ENCODE results near the gene JAK2.

Gene JAK2

DNA sequence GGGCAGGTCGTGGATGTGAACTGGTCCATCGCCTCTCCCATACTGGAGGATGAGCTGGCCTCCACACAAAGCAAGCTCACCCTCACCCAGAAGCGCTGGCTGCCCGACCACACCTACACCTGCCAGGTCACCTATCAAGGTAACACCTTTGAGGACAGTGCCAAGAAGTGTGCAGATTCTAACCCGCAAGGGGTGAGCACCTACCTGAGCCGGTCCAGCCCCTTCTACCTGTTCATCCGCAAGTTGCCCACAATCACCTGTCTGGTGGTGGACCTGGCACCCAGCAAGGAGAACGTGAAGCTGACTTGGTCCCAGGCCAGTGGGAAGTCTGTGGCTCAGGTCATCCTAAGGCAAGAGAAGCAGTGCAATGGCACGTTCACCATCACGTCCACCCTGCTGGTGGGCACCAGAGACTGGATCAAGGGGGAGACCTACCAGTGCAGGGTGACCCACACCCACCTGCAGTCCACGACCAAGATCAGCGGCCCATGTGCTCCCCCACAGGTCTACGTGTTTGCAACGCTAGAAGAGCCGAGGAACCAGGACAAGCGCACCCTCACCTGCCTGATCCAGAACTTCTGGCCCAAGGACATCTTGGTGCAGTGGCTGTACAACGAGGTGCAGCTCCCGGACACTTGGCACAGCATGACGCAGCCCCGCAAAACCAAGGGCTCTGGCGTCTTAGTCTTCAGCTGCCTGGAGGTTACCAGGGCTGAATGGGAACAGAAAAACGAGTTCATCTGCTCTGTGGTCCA is 129.1 kb downstream of the JAK2 start:
- TF ChIP-seq NFIC (IDR thresholded peaks at IDR 0.05) (no peak), ZBTB7A (IDR thresholded peaks at IDR 0.05; ENCODE audit: low read depth) (no peak), CEBPB (IDR thresholded peaks at IDR 0.05) (no peak), TEAD4 (IDR thresholded peaks at IDR 0.05) (no peak), EGR1 (IDR thresholded peaks at IDR 0.05) (no peak), EP300 (IDR thresholded peaks at IDR 0.05; ENCODE audit: borderline replicate concordance) (no peak), CREB1 (IDR thresholded peaks at IDR 0.05; ENCODE audit: low read depth) (no peak), RAD21 (IDR thresholded peaks at IDR 0.05; ENCODE audit: low read depth) (no peak), TAF1 (IDR thresholded peaks at IDR 0.05; ENCODE audit: low read depth) (no peak), FOXM1 (IDR thresholded peaks at IDR 0.05; ENCODE audit: borderline replicate concordance, low read depth) (no peak), YY1 (IDR thresholded peaks at IDR 0.05; ENCODE audit: low read depth) (no peak), TCF12 (IDR thresholded peaks at IDR 0.05; ENCODE audit: low read depth) (no peak)
- TF ChIP-seq, protein P1, sequence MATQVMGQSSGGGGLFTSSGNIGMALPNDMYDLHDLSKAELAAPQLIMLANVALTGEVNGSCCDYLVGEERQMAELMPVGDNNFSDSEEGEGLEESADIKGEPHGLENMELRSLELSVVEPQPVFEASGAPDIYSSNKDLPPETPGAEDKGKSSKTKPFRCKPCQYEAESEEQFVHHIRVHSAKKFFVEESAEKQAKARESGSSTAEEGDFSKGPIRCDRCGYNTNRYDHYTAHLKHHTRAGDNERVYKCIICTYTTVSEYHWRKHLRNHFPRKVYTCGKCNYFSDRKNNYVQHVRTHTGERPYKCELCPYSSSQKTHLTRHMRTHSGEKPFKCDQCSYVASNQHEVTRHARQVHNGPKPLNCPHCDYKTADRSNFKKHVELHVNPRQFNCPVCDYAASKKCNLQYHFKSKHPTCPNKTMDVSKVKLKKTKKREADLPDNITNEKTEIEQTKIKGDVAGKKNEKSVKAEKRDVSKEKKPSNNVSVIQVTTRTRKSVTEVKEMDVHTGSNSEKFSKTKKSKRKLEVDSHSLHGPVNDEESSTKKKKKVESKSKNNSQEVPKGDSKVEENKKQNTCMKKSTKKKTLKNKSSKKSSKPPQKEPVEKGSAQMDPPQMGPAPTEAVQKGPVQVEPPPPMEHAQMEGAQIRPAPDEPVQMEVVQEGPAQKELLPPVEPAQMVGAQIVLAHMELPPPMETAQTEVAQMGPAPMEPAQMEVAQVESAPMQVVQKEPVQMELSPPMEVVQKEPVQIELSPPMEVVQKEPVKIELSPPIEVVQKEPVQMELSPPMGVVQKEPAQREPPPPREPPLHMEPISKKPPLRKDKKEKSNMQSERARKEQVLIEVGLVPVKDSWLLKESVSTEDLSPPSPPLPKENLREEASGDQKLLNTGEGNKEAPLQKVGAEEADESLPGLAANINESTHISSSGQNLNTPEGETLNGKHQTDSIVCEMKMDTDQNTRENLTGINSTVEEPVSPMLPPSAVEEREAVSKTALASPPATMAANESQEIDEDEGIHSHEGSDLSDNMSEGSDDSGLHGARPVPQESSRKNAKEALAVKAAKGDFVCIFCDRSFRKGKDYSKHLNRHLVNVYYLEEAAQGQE (IDR thresholded peaks at IDR 0.05; ENCODE audit: low read depth) = no peak
- TF ChIP-seq, protein P2, sequence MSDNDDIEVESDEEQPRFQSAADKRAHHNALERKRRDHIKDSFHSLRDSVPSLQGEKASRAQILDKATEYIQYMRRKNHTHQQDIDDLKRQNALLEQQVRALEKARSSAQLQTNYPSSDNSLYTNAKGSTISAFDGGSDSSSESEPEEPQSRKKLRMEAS (IDR thresholded peaks at IDR 0.05) = no peak
- TF ChIP-seq, protein P3, sequence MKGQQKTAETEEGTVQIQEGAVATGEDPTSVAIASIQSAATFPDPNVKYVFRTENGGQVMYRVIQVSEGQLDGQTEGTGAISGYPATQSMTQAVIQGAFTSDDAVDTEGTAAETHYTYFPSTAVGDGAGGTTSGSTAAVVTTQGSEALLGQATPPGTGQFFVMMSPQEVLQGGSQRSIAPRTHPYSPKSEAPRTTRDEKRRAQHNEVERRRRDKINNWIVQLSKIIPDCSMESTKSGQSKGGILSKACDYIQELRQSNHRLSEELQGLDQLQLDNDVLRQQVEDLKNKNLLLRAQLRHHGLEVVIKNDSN (IDR thresholded peaks at IDR 0.05) = no peak

DNA sequence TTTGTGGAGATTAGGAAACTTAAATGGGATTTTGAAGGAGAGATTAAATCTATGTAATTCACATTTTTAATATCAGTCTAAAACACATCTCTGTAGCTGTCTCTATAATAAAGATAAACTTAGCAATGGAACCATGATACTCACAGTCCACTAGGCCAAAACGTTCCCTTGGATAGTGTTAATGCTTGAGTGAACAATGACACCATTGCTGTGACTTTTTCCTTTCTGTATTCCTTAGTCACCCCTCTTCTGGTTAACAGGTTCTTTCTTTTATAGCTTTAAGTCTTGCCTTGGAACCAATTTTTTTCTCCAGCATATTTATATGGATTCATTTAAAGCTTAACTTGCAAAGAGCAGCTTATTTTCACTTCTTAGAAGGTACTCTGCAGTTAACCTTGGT is 137.0 kb downstream of the JAK2 start:
- TF ChIP-seq EGR1 (IDR thresholded peaks at IDR 0.05) = no peak
- TF ChIP-seq, protein P3 (IDR thresholded peaks at IDR 0.05) = no peak

DNA sequence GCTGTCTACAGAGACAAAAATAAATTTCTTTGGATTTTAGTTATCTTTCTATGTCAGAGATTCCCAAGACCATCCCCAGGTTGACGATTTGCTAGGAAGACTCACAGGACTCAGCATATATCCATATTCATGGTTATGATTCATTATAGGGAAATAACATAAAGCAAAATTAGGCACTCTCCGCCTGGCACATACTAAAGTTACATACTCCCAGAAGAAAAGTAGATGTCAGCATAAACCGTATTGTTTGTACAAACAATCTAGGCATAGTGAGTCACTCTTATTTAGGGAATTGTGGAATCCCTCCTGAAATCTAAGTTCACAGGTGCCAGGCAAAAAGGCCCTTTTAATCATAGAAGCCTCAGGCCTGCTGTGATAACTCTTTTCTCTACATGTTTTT is 137.4 kb downstream of the JAK2 start:
- no peak for TF ChIP-seq RAD21 (IDR thresholded peaks at IDR 0.05; ENCODE audit: low read depth)
- TF ChIP-seq EGR1 (IDR thresholded peaks at IDR 0.05) = no peak
- TF ChIP-seq, protein P2 (IDR thresholded peaks at IDR 0.05) = no peak
- no peak for TF ChIP-seq TCF12 (IDR thresholded peaks at IDR 0.05; ENCODE audit: low read depth)
- TF ChIP-seq, protein P1 (IDR thresholded peaks at IDR 0.05; ENCODE audit: low read depth) = no peak
- TF ChIP-seq, protein P3 (IDR thresholded peaks at IDR 0.05) = no peak
- TF ChIP-seq CEBPB (IDR thresholded peaks at IDR 0.05) = no peak
- no peak for TF ChIP-seq FOXM1 (IDR thresholded peaks at IDR 0.05; ENCODE audit: borderline replicate concordance, low read depth)
- no peak for TF ChIP-seq CREB1 (IDR thresholded peaks at IDR 0.05; ENCODE audit: low read depth)
- no peak for TF ChIP-seq ZBTB7A (IDR thresholded peaks at IDR 0.05; ENCODE audit: low read depth)
- no peak for TF ChIP-seq TAF1 (IDR thresholded peaks at IDR 0.05; ENCODE audit: low read depth)
- TF ChIP-seq NFIC (IDR thresholded peaks at IDR 0.05) = no peak
- no peak for TF ChIP-seq YY1 (IDR thresholded peaks at IDR 0.05; ENCODE audit: low read depth)
- TF ChIP-seq TEAD4 (IDR thresholded peaks at IDR 0.05) = no peak
- TF ChIP-seq EP300 (IDR thresholded peaks at IDR 0.05; ENCODE audit: borderline replicate concordance) = no peak

DNA sequence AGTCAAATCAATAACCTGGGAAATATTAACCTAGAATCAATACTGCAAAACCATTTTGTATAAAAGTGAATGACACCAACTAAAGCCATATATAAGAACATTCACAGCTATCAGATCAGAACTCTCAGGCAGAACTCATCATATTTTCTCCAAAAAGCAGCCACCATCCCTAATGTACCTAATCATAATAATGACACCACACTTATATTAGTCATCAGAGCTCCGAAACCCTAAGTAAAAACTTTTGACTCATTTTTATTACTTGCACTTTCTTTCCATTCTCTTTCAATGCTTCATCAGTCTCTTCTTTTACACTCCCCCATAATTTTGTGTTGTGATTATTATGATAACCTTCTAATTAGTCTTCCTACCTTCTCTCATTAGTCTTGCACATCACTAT is 155.1 kb downstream of the JAK2 start:
- no peak for TF ChIP-seq YY1 (IDR thresholded peaks at IDR 0.05; ENCODE audit: low read depth)
- TF ChIP-seq, protein P2 (IDR thresholded peaks at IDR 0.05) = no peak
- no peak for TF ChIP-seq ZBTB7A (IDR thresholded peaks at IDR 0.05; ENCODE audit: low read depth)
- no peak for TF ChIP-seq TAF1 (IDR thresholded peaks at IDR 0.05; ENCODE audit: low read depth)
- no peak for TF ChIP-seq RAD21 (IDR thresholded peaks at IDR 0.05; ENCODE audit: low read depth)
- no peak for TF ChIP-seq CREB1 (IDR thresholded peaks at IDR 0.05; ENCODE audit: low read depth)
- TF ChIP-seq TCF12 (IDR thresholded peaks at IDR 0.05; ENCODE audit: low read depth) = no peak
- TF ChIP-seq, protein P1 (IDR thresholded peaks at IDR 0.05; ENCODE audit: low read depth) = no peak
- TF ChIP-seq FOXM1 (IDR thresholded peaks at IDR 0.05; ENCODE audit: borderline replicate concordance, low read depth) = no peak
- no peak for TF ChIP-seq NFIC (IDR thresholded peaks at IDR 0.05)
- TF ChIP-seq EP300 (IDR thresholded peaks at IDR 0.05; ENCODE audit: borderline replicate concordance) = no peak
- no peak for TF ChIP-seq EGR1 (IDR thresholded peaks at IDR 0.05)
- no peak for TF ChIP-seq TEAD4 (IDR thresholded peaks at IDR 0.05)
- TF ChIP-seq, protein P3 (IDR thresholded peaks at IDR 0.05) = no peak
- no peak for TF ChIP-seq CEBPB (IDR thresholded peaks at IDR 0.05)

All from Ishikawa (cell line).